GM12878 (cell line): ENCODE results near the gene ENAH. TPM values are rescaled to one million over a fixed set of nuclear protein-coding genes. Genes with fewer than 3 reads are reported as not detected.

ENCODE experiments used
- ATAC-seq: fragments of 200-7000 bp; cut with Tn5 transposase; 3 replicates; pipeline ENCODE4 v1.9.1; 2020; ENCODE audit warnings: mild to moderate bottlenecking, moderate library complexity
- BruUV-seq: library from RNA; stranded (reverse); fragments of 400-500 nt; replicated peaks from 2 replicates; lab custom pipeline; 2021; lab: Mats Ljungman, UMichigan
- CTCF ChIA-PET: fragments of 300-600 bp; sonication (Branson Sonifier 250); formaldehyde crosslinking; extraction: SDS; loops from one replicate; lab custom pipeline; 2021; ENCODE audit warnings: inconsistent platforms; lab: Yijun Ruan, JAX
- POLR2A ChIA-PET: fragments of 350-600 bp; formaldehyde crosslinking; extraction: SDS; loops from one replicate; lab custom pipeline; 2021; ENCODE audit warnings: inconsistent platforms; lab: Charles Lee
- RAD21 ChIA-PET: fragments of 300-600 bp; sonication (Branson Sonifier 250); formaldehyde crosslinking; loops from one replicate; lab custom pipeline; 2023; ENCODE audit warnings: antibody characterized with exemption; ENCODE audit not compliant: unreplicated experiment; lab: Charles Lee
- SMC1A ChIA-PET: fragments of 300-600 bp; sonication (Branson Sonifier 250); formaldehyde crosslinking; loops from one replicate; lab custom pipeline; 2023; ENCODE audit not compliant: unreplicated experiment, uncharacterized antibody; lab: Charles Lee
- DNase-seq: peaks from one replicate; pipeline ENCODE4 v3.0.0-alpha.2; 2011; ENCODE audit warnings: low read depth, low spot score
- FAIRE-seq: peaks from 3 replicates; lab custom pipeline; 2011; peaks lifted over from hg19 to GRCh38; lab: Jason Lieb, UNC
- H2AFZ ChIP-seq: 2 replicates; pipeline ENCODE4 v1.6.0; 2011; ENCODE audit warnings: low read depth, low read length, control low read depth; ENCODE audit not compliant: control insufficient read depth
- H3K27ac ChIP-seq: 2 replicates; pipeline ENCODE4 v1.5.1; 2011; ENCODE audit warnings: control low read depth; ENCODE audit not compliant: control insufficient read depth, insufficient read depth
- H3K27me3 ChIP-seq, 2 experiments: replicated peaks in 1 of 2; 2 replicates each; pipeline versions ENCODE4 v1.6.0 to v1.6.1; 2011; ENCODE audit warnings: low read length in 1 of 2; ENCODE audit not compliant: control insufficient read depth in 2 of 2, insufficient read depth in 2 of 2
- H3K36me3 ChIP-seq, 2 experiments: 2 replicates each; pipeline ENCODE4 v1.5.1; 2011; ENCODE audit warnings: low read length in 1 of 2; ENCODE audit not compliant: control insufficient read depth in 2 of 2, insufficient read depth in 2 of 2
- H3K4me1 ChIP-seq: 2 replicates; pipeline ENCODE4 v1.6.1; 2011; ENCODE audit warnings: mild to moderate bottlenecking, low read length, moderate library complexity, mixed read lengths; ENCODE audit not compliant: control insufficient read depth, insufficient read depth
- H3K4me2 ChIP-seq: 2 replicates; pipeline ENCODE4 v1.6.0; 2011; ENCODE audit warnings: control low read depth; ENCODE audit not compliant: control insufficient read depth, insufficient read depth
- H3K4me3 ChIP-seq: fragments of 200-600 bp; sonication (generic); 2 replicates; pipeline ENCODE4 v1.5.1; 2016
- H3K79me2 ChIP-seq: 2 replicates; pipeline ENCODE4 v1.6.0; 2011; ENCODE audit warnings: low read length; ENCODE audit not compliant: control insufficient read depth, insufficient read depth
- H3K9ac ChIP-seq: 2 replicates; pipeline ENCODE4 v1.8.0; 2011; ENCODE audit warnings: low read length, control low read depth, mixed read lengths; ENCODE audit not compliant: control insufficient read depth, insufficient read depth
- H3K9me3 ChIP-seq: replicated peaks from 3 replicates; pipeline ENCODE4 v1.5.1; 2011; ENCODE audit warnings: mild to moderate bottlenecking, low read length; ENCODE audit not compliant: control insufficient read depth, insufficient read depth
- H4K20me1 ChIP-seq: 2 replicates; pipeline ENCODE4 v1.6.0; 2011; ENCODE audit not compliant: control insufficient read depth, insufficient read depth
- BCLAF1 ChIP-seq: fragments of 450-650 bp; IDR thresholded peaks from 2 replicates; pipeline ENCODE4 v1.6.1; 2017; ENCODE audit warnings: antibody characterized with exemption, mild to moderate bottlenecking, moderate library complexity
- CBX5 ChIP-seq: sonication (generic); IDR thresholded peaks from 2 replicates; pipeline ENCODE4 v1.6.1; 2016; ENCODE audit warnings: low read depth, moderate library complexity, mild to moderate bottlenecking, inconsistent platforms
- CREM ChIP-seq: IDR thresholded peaks from 2 replicates; pipeline ENCODE4 v1.6.1; 2014; ENCODE audit warnings: antibody characterized with exemption, low read depth
- CUX1 ChIP-seq: IDR thresholded peaks from 2 replicates; pipeline ENCODE4 v1.6.1; 2012; ENCODE audit warnings: improper control_type of control experiment, low read depth, low read length; ENCODE audit not compliant: insufficient replicate concordance
- FOXK2 ChIP-seq: fragments of 450-650 bp; IDR thresholded peaks from 2 replicates; pipeline ENCODE4 v1.6.1; 2017; ENCODE audit warnings: mild to moderate bottlenecking, moderate library complexity
- LARP7 ChIP-seq: fragments of 450-650 bp; IDR thresholded peaks from 2 replicates; pipeline ENCODE4 v1.6.1; 2017; ENCODE audit warnings: mild to moderate bottlenecking
- MYB ChIP-seq: fragments of 150-350 bp; IDR thresholded peaks from 2 replicates; pipeline ENCODE4 v1.6.1; 2014; ENCODE audit warnings: mild to moderate bottlenecking, low read depth, low read length, borderline replicate concordance
- NFXL1 ChIP-seq: fragments of 450-650 bp; IDR thresholded peaks from 2 replicates; pipeline ENCODE4 v1.6.1; 2017; ENCODE audit warnings: antibody characterized with exemption, mild to moderate bottlenecking, borderline replicate concordance
- PAX8 ChIP-seq: fragments of 450-650 bp; IDR thresholded peaks from 2 replicates; pipeline ENCODE4 v1.6.1; 2017; ENCODE audit warnings: mild to moderate bottlenecking, moderate library complexity
- PKNOX1 ChIP-seq: fragments of 450-650 bp; IDR thresholded peaks from 2 replicates; pipeline ENCODE4 v1.6.1; 2016; ENCODE audit warnings: mild to moderate bottlenecking
- USF1 ChIP-seq: IDR thresholded peaks from 2 replicates; pipeline ENCODE4 v1.6.1; 2011; ENCODE audit warnings: borderline replicate concordance, low read depth, mild to moderate bottlenecking, moderate library complexity, mixed read lengths, low read length; ENCODE audit not compliant: insufficient read depth; ENCODE audit errors: extremely low read length
- ZNF207 ChIP-seq: fragments of 450-650 bp; IDR thresholded peaks from 2 replicates; pipeline ENCODE4 v1.6.1; 2014; ENCODE audit warnings: antibody characterized with exemption, mild to moderate bottlenecking, borderline replicate concordance
- ZSCAN29 ChIP-seq: fragments of 450-650 bp; IDR thresholded peaks from 2 replicates; pipeline ENCODE4 v1.6.1; 2017; ENCODE audit warnings: mild to moderate bottlenecking, moderate library complexity
- WGBS: methylation state at CpG from one replicate; pipeline ENCODE4 v1.1.6; 2016; ENCODE audit warnings: low lambda C conversion rate; ENCODE audit not compliant: insufficient replicate concordance, insufficient coverage; ENCODE audit errors: missing lambda C conversion rate; 5-methylcytosine and 5-hydroxymethylcytosine counted together
- in situ Hi-C: fragments of 300-500 bp; cut with MboI; formaldehyde crosslinking; loops from 9 replicates; pipeline ENCODE4 v1.14.3; 2018; ENCODE audit warnings: mixed read lengths
- intact Hi-C: fragments of 100-400 bp; cut with micrococcal nuclease; formaldehyde crosslinking; loops from one replicate; pipeline ENCODE4 v1.14.2; 2022; ENCODE audit not compliant: unreplicated experiment
- polyA plus RNA-seq, 11 experiments: library from polyadenylated mRNA; depleted of rRNA in 4 of 11; unstranded in 6 of 11; stranded (reverse) in 5 of 11; fragments of >200 nt; fragmentation: Nextera tagmentation in 4 of 11; fragmentation: Illumina TruSeq in 1 of 11; extraction: Ambion mirVana in 4 of 11; extraction: Trizol in 1 of 11; gene quantifications; 1 replicate in 1 of 11; 2 replicates in 10 of 11; pipeline versions ENCODE4 v1.2.1 to v1.2.3, GENCODE V29; 2011 to 2016; ENCODE audit warnings: inconsistent platforms in 2 of 11, missing spikeins in 2 of 11, low read depth in 1 of 11
- total RNA-seq, 4 experiments: library from RNA; depleted of rRNA in 3 of 4; stranded (reverse); fragments of >200 nt in 3 of 4; fragmentation: Illumina TruSeq in 1 of 4; extraction: Trizol in 1 of 4; gene quantifications; 2 replicates each; pipeline versions ENCODE4 v1.2.1 to v1.2.3, GENCODE V29; 2013 to 2021

Gene ENAH
- total and polyA plus RNA-seq, 10 of the 15 experiments (the other 5 are each of a cell fraction or from before 2014, with no cell fraction given) = under 0.01 to 0.62 (median 0.06) TPM; not detected in 5

- ATAC-seq (no peak), FAIRE-seq (no peak), DNase-seq (no peak)
- no peak overlapping the region for H2AFZ ChIP-seq
- H3K27ac ChIP-seq = no peak overlapping the region
- CTCF ChIA-PET = no interaction called here
- in situ Hi-C loops = no loop called here
- H4K20me1 ChIP-seq = no peaks in the 10 kb centered on the region
- POLR2A ChIA-PET = no interaction called here
- no peak overlapping the region for H3K9ac ChIP-seq
- no peaks in the 10 kb centered on the region for H3K36me3 ChIP-seq
- WGBS = 48% methylated on average over 4 of the region's 4 CpGs
- H3K4me3 ChIP-seq = no peak overlapping the region
- H3K27me3 ChIP-seq = no peaks in the 10 kb centered on the region
- BruUV-seq = no TSS peak
- SMC1A ChIA-PET = no interaction called here
- H3K79me2 ChIP-seq = no peaks in the 10 kb centered on the region
- H3K9me3 ChIP-seq = no peaks in the 10 kb centered on the region
- H3K4me1 ChIP-seq = no peaks in the 10 kb centered on the region
- H3K4me2 ChIP-seq = no peak overlapping the region
- intact Hi-C loops = no loop called here
- RAD21 ChIA-PET = no interaction called here
- TF ChIP-seq NFXL1 = no peak
- TF ChIP-seq ZSCAN29 = no peak
- no peak for TF ChIP-seq MYB
- no peak for TF ChIP-seq LARP7
- no peak for TF ChIP-seq BCLAF1
- no peak for TF ChIP-seq USF1
- no peak for TF ChIP-seq ZNF207
- no peak for TF ChIP-seq CBX5
- TF ChIP-seq PKNOX1 = no peak
- no peak for TF ChIP-seq CUX1
- no peak for TF ChIP-seq PAX8
- no peak for TF ChIP-seq FOXK2
- TF ChIP-seq CREM = no peak
These were observed 14.4 kb upstream of the ENAH start for GRCh38 chr1:225667362-225667761.
